T-helper 17 cell (primary cell): ENCODE data around the gene CHGA. TPM values are rescaled to one million over a fixed set of nuclear protein-coding genes. Genes with fewer than 3 reads are reported as not detected.

Source experiments
- ATAC-seq: fragments of 150-1000 bp; cut with Tn5 transposase; 2 replicates; pipeline ENCODE4 v1.10.0; 2021; ENCODE audit warnings: mild to moderate bottlenecking, moderate library complexity
- DNase-seq, 3 donors: peaks; one replicate each; pipeline versions ENCODE4 v3.0.0 to v3.0.0-alpha.2; 2020 to 2021
- H3K9me3 ChIP-seq: one replicate; pipeline ENCODE4 v1.7.0; 2013; ENCODE audit warnings: low read length, mild to moderate bottlenecking; ENCODE audit not compliant: control insufficient read depth, poor library complexity, severe bottlenecking
- H3K27ac Mint-ChIP-seq: one replicate; pipeline ENCODE4 v1.8.0; 2022; ENCODE audit warnings: mild to moderate bottlenecking, moderate library complexity, mixed read lengths
- H3K27me3 Mint-ChIP-seq: one replicate; pipeline ENCODE4 v1.8.0; 2022; ENCODE audit warnings: mixed read lengths
- H3K36me3 Mint-ChIP-seq: one replicate; pipeline ENCODE4 v1.8.0; 2022; ENCODE audit warnings: low read depth, mixed read lengths
- H3K4me1 Mint-ChIP-seq: one replicate; pipeline ENCODE4 v1.8.0; 2022; ENCODE audit warnings: mild to moderate bottlenecking, mixed read lengths
- H3K4me3 Mint-ChIP-seq: one replicate; pipeline ENCODE4 v1.8.0; 2022; ENCODE audit warnings: mild to moderate bottlenecking, moderate library complexity, mixed read lengths
- total RNA-seq, 4 donors: library from RNA in 2 of 4; stranded (reverse) in 2 of 4; gene quantifications; one replicate each; pipeline ENCODE4 v1.2.3 and lab custom pipeline; 2022 to 2026

The CHGA gene
- total RNA-seq, 2 donors from 2014 or later: not detected

GRCh38 chr14:92928961-92929688 lies 6.2 kb downstream of the CHGA start:
- H3K4me1 Mint-ChIP-seq: peaks cover 2% of the 10 kb centered on the region
- no peak for ATAC-seq

GRCh38 chr14:92929689-92930608 lies 7.0 kb downstream of the CHGA start:
- Mint-ChIP-seq H3K4me1 (peaks cover 4% of the 10 kb centered on the region), H3K27ac (no peak overlapping the region), H3K27me3 (peaks cover 9% of the 10 kb centered on the region), H3K4me3 (no peak overlapping the region), H3K36me3 (peaks cover under 1% of the 10 kb centered on the region)
- H3K9me3 ChIP-seq: no peaks in the 10 kb centered on the region
- no peak for DNase-seq
- ATAC-seq: no peak

More at GRCh38 chr14:92928961-92929688, 6.2 kb downstream of the CHGA start:
- Mint-ChIP-seq H3K27me3 (peaks cover 17% of the 10 kb centered on the region), H3K4me3 (no peak overlapping the region), H3K36me3 (no peaks in the 10 kb centered on the region), H3K27ac (no peak overlapping the region)
- H3K9me3 ChIP-seq: no peaks in the 10 kb centered on the region
- no peak for DNase-seq

- no peak for DNase-seq
- no peaks in the 10 kb centered on the region for H3K9me3 ChIP-seq
- Mint-ChIP-seq H3K27ac (no peak overlapping the region), H3K4me1 (peaks cover 5% of the 10 kb centered on the region), H3K4me3 (no peak overlapping the region), H3K27me3 (no peaks in the 10 kb centered on the region), H3K36me3 (peaks cover 2% of the 10 kb centered on the region)
- no peak for ATAC-seq
These were observed 8.0 kb downstream of the CHGA start for GRCh38 chr14:92930737-92931602.

GRCh38 chr14:92931681-92932447 lies 8.9 kb downstream of the CHGA start:
- Mint-ChIP-seq H3K27ac (no peak overlapping the region), H3K4me1 (peaks cover 5% of the 10 kb centered on the region), H3K27me3 (no peaks in the 10 kb centered on the region), H3K36me3 (peaks cover 2% of the 10 kb centered on the region), H3K4me3 (no peak overlapping the region)
- H3K9me3 ChIP-seq: no peaks in the 10 kb centered on the region
- no peak for DNase-seq
- no peak for ATAC-seq

GRCh38 chr14:92932448-92933395 lies 9.8 kb downstream of the CHGA start:
- H3K9me3 ChIP-seq: no peaks in the 10 kb centered on the region
- ATAC-seq: no peak
- H3K27me3 Mint-ChIP-seq: no peaks in the 10 kb centered on the region
- peaks cover 5% of the 10 kb centered on the region for H3K4me1 Mint-ChIP-seq
- peaks cover 2% of the 10 kb centered on the region for H3K36me3 Mint-ChIP-seq
- no peak overlapping the region for H3K4me3 Mint-ChIP-seq
- no peak overlapping the region for H3K27ac Mint-ChIP-seq
- DNase-seq: no peak

- ATAC-seq (no peak), DNase-seq (no peak)
- no peak overlapping the region for H3K27ac Mint-ChIP-seq
- H3K36me3 Mint-ChIP-seq: peaks cover 2% of the 10 kb centered on the region
- no peaks in the 10 kb centered on the region for H3K27me3 Mint-ChIP-seq
- no peak overlapping the region for H3K4me3 Mint-ChIP-seq
- no peaks in the 10 kb centered on the region for H3K9me3 ChIP-seq
- H3K4me1 Mint-ChIP-seq: peaks cover 5% of the 10 kb centered on the region
These were observed 10.5 kb downstream of the CHGA start for GRCh38 chr14:92933481-92933880.

- ATAC-seq: no peak
- Mint-ChIP-seq H3K27ac (no peak overlapping the region), H3K27me3 (no peaks in the 10 kb centered on the region)
These were observed 11.5 kb downstream of the CHGA start for GRCh38 chr14:92934196-92935085.

GRCh38 chr14:92935446-92935845 lies 12.5 kb downstream of the CHGA start:
- Mint-ChIP-seq H3K4me1 (peaks cover 5% of the 10 kb centered on the region), H3K27me3 (no peaks in the 10 kb centered on the region), H3K36me3 (peaks cover 2% of the 10 kb centered on the region), H3K27ac (no peak overlapping the region), H3K4me3 (no peak overlapping the region)
- H3K9me3 ChIP-seq: no peaks in the 10 kb centered on the region
- DNase-seq (no peak), ATAC-seq (no peak)

More at GRCh38 chr14:92934196-92935085, 11.5 kb downstream of the CHGA start:
- Mint-ChIP-seq H3K4me1 (peaks cover 5% of the 10 kb centered on the region), H3K4me3 (no peak overlapping the region), H3K36me3 (peaks cover 2% of the 10 kb centered on the region)
- no peak for DNase-seq
- H3K9me3 ChIP-seq: no peaks in the 10 kb centered on the region

GRCh38 chr14:92936085-92936484 lies 13.1 kb downstream of the CHGA start:
- Mint-ChIP-seq H3K36me3 (peaks cover 2% of the 10 kb centered on the region), H3K27ac (no peak overlapping the region), H3K27me3 (no peaks in the 10 kb centered on the region), H3K4me3 (no peak overlapping the region), H3K4me1 (peaks cover 3% of the 10 kb centered on the region)
- ATAC-seq (no peak), DNase-seq (no peak)
- no peaks in the 10 kb centered on the region for H3K9me3 ChIP-seq

GRCh38 chr14:92937051-92937937 lies 14.3 kb downstream of the CHGA start:
- H3K4me3 Mint-ChIP-seq: no peak overlapping the region
- ATAC-seq (no peak), DNase-seq (no peak)
- H3K4me1 Mint-ChIP-seq: peaks cover 2% of the 10 kb centered on the region
- no peaks in the 10 kb centered on the region for H3K27me3 Mint-ChIP-seq
- H3K9me3 ChIP-seq: no peaks in the 10 kb centered on the region
- H3K27ac Mint-ChIP-seq: no peak overlapping the region
- peaks cover 4% of the 10 kb centered on the region for H3K36me3 Mint-ChIP-seq
